Epithelial cell of esophagus (primary cell): ENCODE results near the gene STX18.
A peak's percentile ranks its signal among the peaks of the same experiment; 100 is the strongest.

Experiments used
- DNase-seq: peaks from one replicate; pipeline ENCODE4 v3.0.0; 2010; ENCODE audit warnings: low read depth
- H3K4me3 ChIP-seq: 2 replicates; pipeline ENCODE4 v1.5.1; 2011; ENCODE audit warnings: mild to moderate bottlenecking, low read length, control low read depth
- CTCF ChIP-seq: IDR thresholded peaks from 2 replicates; pipeline ENCODE4 v1.5.1; 2011; ENCODE audit warnings: low read depth, mild to moderate bottlenecking, low read length, control low read depth, inconsistent platforms; ENCODE audit not compliant: insufficient read depth; ENCODE audit errors: missing control alignments

STX18 gene

GRCh38 chr4:4480205-4480604, 61.6 kb downstream of the STX18 start:
- peak; percentile 61 for DNase-seq
- TF ChIP-seq CTCF = no peak
- no peak overlapping the region for H3K4me3 ChIP-seq

GRCh38 chr4:4479366-4479765, 62.5 kb downstream of the STX18 start:
- DNase-seq = no peak
- H3K4me3 ChIP-seq = no peak overlapping the region
- TF ChIP-seq CTCF = no peak

DNA sequence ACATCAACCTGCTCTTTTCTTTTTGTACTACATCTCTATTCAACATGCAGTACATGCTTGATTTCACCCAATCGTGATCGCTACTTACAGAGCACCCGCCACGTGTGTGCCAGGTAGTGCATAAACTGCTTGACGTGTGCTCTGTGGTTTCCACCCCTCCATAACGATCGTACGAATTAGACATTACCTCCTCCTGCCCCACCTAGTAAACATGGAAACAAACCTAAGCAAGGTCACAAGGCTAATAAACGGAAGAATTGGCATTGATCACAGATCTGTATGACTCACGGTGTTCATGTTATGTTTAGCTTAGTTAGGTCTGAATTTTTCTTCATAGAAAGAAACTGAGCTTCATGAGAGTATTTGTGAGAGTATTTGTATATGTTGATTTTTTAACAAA, 64.1 kb downstream of the STX18 start:
- no peak for TF ChIP-seq CTCF
- H3K4me3 ChIP-seq = no peak overlapping the region
- DNase-seq = no peak

DNA sequence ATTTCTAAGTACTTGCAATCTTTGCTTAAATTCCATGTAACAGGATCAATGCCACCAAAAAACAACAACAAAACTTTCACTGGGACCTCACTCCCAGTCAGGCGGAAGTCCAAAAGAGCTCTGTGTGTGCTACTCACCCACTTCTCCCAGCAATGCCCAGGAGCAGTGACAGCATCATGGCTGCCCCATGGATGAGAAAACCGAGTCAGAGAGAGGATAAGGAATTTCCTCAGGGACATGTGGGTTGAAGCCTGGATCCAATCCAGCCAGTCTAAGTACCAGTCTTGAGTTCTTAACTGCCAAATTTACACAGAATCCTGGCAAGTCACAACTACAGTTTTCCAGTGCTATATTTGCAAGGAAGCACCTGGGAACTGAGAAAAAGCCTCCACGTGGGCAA, 64.5 kb downstream of the STX18 start:
- no peak for DNase-seq
- H3K4me3 ChIP-seq = no peak overlapping the region
- no peak for TF ChIP-seq CTCF

DNA sequence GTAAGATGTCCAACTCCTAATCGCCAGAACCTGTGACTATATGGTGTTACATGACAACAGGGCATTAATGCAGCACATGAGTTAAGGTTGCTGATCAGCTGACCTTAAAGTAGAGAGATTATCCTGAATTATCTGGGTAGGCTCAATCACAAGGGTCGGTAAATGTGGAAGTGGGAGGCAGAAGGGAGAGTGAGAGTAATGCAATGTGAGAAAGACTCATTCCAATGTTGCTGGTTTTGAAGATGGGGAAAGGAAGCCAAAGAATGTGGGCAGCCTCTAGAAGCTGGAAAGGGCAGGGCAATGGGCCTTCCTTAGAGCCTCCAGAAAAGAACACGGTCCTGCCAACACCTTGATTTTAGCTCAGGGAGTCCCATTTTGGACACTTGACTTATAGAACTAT, 67.4 kb downstream of the STX18 start:
- no peak for DNase-seq

GRCh38 chr4:4472344-4472958, 69.4 kb downstream of the STX18 start:
- no peak for TF ChIP-seq CTCF
- no peak overlapping the region for H3K4me3 ChIP-seq
- DNase-seq = no peak

More for the DNA sequence above, 67.4 kb downstream of the STX18 start:
- TF ChIP-seq CTCF = no peak
- no peak overlapping the region for H3K4me3 ChIP-seq

DNA sequence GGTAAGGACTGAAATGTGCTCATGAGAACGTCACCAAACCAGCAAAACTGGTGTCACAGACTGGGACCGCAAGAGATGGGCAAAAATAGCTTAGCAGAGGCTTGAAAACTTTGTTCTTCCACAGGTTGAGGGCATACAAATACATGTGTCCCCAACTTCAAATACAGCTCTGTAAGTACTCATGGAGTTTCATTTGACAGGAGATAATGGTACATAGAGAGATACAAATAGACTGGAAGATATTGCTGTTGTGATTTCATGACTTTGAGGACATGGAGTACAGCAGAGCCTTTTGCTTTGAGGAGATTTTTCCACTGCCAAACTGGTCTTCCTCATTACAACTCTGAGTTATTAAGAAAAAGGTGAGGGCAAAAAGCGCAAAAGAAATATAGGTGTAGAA, 70.7 kb downstream of the STX18 start:
- no peak overlapping the region for H3K4me3 ChIP-seq
- TF ChIP-seq CTCF = no peak
- DNase-seq = no peak
